Smooth muscle cell (in vitro differentiated cells): ENCODE measurements around the gene ACTN3. TPM values are rescaled to one million over a fixed set of nuclear protein-coding genes. Genes with fewer than 3 reads are reported as not detected.

Source experiments
- DNase-seq: peaks from one replicate; lab custom pipeline; 2025; ENCODE audit not compliant: unreplicated experiment; lab: John Stamatoyannopoulos, UW
- H2AFZ ChIP-seq: fragments of 200-600 bp; sonication (generic); 2 replicates; pipeline ENCODE4 v1.6.0; 2016; ENCODE audit warnings: antibody characterized with exemption, low read depth, mild to moderate bottlenecking
- H3F3A ChIP-seq: fragments of 200-600 bp; sonication (generic); 2 replicates; pipeline ENCODE4 v1.6.0; 2017; ENCODE audit warnings: antibody characterized with exemption, low read depth
- H3K27ac ChIP-seq: fragments of 200-600 bp; sonication (generic); 2 replicates; pipeline ENCODE4 v1.5.1; 2016; ENCODE audit warnings: low read depth, mild to moderate bottlenecking
- H3K27me3 ChIP-seq: fragments of 200-600 bp; sonication (generic); 2 replicates; pipeline ENCODE4 v1.6.1; 2016; ENCODE audit warnings: low read depth, mild to moderate bottlenecking
- H3K36me3 ChIP-seq: fragments of 200-600 bp; sonication (generic); 2 replicates; pipeline ENCODE4 v1.5.1; 2016; ENCODE audit warnings: low read depth
- H3K4me1 ChIP-seq: fragments of 200-600 bp; sonication (generic); 2 replicates; pipeline ENCODE4 v1.5.1; 2016; ENCODE audit warnings: low read depth
- H3K4me2 ChIP-seq: fragments of 200-600 bp; sonication (generic); 2 replicates; pipeline ENCODE4 v1.6.0; 2016; ENCODE audit warnings: mild to moderate bottlenecking
- H3K4me3 ChIP-seq: fragments of 200-600 bp; sonication (generic); 2 replicates; pipeline ENCODE4 v1.5.1; 2016; ENCODE audit warnings: mild to moderate bottlenecking
- H3K79me2 ChIP-seq: fragments of 200-600 bp; sonication (generic); 2 replicates; pipeline ENCODE4 v1.6.0; 2016; ENCODE audit warnings: low read depth, mild to moderate bottlenecking
- H3K9ac ChIP-seq: fragments of 200-600 bp; sonication (generic); 2 replicates; pipeline ENCODE4 v1.6.0; 2016; ENCODE audit warnings: low read depth
- H3K9me3 ChIP-seq: fragments of 200-600 bp; sonication (generic); replicated peaks from 2 replicates; pipeline ENCODE4 v1.5.1; 2016; ENCODE audit warnings: low read depth
- H4K20me1 ChIP-seq: fragments of 200-600 bp; sonication (generic); 2 replicates; pipeline ENCODE4 v1.6.0; 2016; ENCODE audit warnings: low read depth
- CTCF ChIP-seq: fragments of 200-600 bp; sonication (generic); IDR thresholded peaks from 2 replicates; pipeline ENCODE4 v1.5.1; 2017; ENCODE audit warnings: borderline replicate concordance, mild to moderate bottlenecking, antibody characterized with exemption; ENCODE audit not compliant: insufficient read depth, poor library complexity, severe bottlenecking
- WGBS: methylation state at CpG from one replicate; pipeline ENCODE4 v1.1.7; 2016; ENCODE audit warnings: low lambda C conversion rate; 5-methylcytosine and 5-hydroxymethylcytosine counted together
- polyA plus RNA-seq: library from polyadenylated mRNA; unstranded; fragments of >200 nt; fragmentation: Nextera tagmentation; extraction: Ambion mirVana; gene quantifications from 2 replicates; pipeline ENCODE4 v1.2.1, GENCODE V29; 2016
- total RNA-seq: library from RNA; depleted of rRNA; stranded (reverse); fragments of >200 nt; gene quantifications from 2 replicates; pipeline ENCODE4 v1.2.3, GENCODE V29; 2014

ACTN3 gene
- total and polyA plus RNA-seq, 2 experiments from 2014 or later = 1.4 TPM; not detected in 1

GRCh38 chr11:66524304-66525040 lies 22.2 kb upstream of the ACTN3 start:
- no peak overlapping the region for H3K4me2 ChIP-seq

GRCh38 chr11:66529069-66529468 lies 17.6 kb upstream of the ACTN3 start:
- Histone ChIP-seq H4K20me1 (no peaks in the 10 kb centered on the region), H3K79me2 (no peaks in the 10 kb centered on the region), H2AFZ (no peak overlapping the region), H3K4me2 (no peak overlapping the region), H3K27ac (no peak overlapping the region), H3K4me1 (no peaks in the 10 kb centered on the region), H3F3A (no peaks in the 10 kb centered on the region), H3K27me3 (no peaks in the 10 kb centered on the region), H3K9ac (no peak overlapping the region), H3K9me3 (no peaks in the 10 kb centered on the region), H3K4me3 (no peak overlapping the region), H3K36me3 (peaks cover 5% of the 10 kb centered on the region)
- WGBS = 85% methylated on average over 10 of the region's 10 CpGs
- TF ChIP-seq CTCF = no peak
- DNase-seq = no peak

More at GRCh38 chr11:66524304-66525040, 22.2 kb upstream of the ACTN3 start:
- Histone ChIP-seq H3K4me3 (no peak overlapping the region), H3K79me2 (no peaks in the 10 kb centered on the region), H3K9me3 (no peaks in the 10 kb centered on the region), H3F3A (no peaks in the 10 kb centered on the region), H3K36me3 (peaks cover 5% of the 10 kb centered on the region), H4K20me1 (no peaks in the 10 kb centered on the region), H3K27me3 (no peaks in the 10 kb centered on the region), H3K9ac (no peak overlapping the region), H3K27ac (no peak overlapping the region), H3K4me1 (no peaks in the 10 kb centered on the region), H2AFZ (no peak overlapping the region)
- 97% methylated on average over 10 of the region's 10 CpGs for WGBS
- DNase-seq = no peak
- no peak for TF ChIP-seq CTCF

- Histone ChIP-seq H4K20me1 (no peaks in the 10 kb centered on the region), H3K27ac (no peak overlapping the region), H3K27me3 (no peaks in the 10 kb centered on the region), H3F3A (no peaks in the 10 kb centered on the region), H3K4me2 (no peak overlapping the region), H3K4me3 (no peak overlapping the region), H2AFZ (no peak overlapping the region), H3K9ac (no peak overlapping the region), H3K79me2 (no peaks in the 10 kb centered on the region), H3K36me3 (peaks cover 5% of the 10 kb centered on the region), H3K4me1 (no peaks in the 10 kb centered on the region), H3K9me3 (no peaks in the 10 kb centered on the region)
- no peak for TF ChIP-seq CTCF
- WGBS = 95% methylated on average over 13 of the region's 13 CpGs
- DNase-seq = no peak
Measured at GRCh38 chr11:66529655-66530054, 17.0 kb upstream of the ACTN3 start.
